Ovary (tissue), 3 donors: ENCODE data around the gene LCN6.

Experiments used
- POLR2A ChIP-seq: fragments of 450-650 bp; IDR thresholded peaks from one replicate; pipeline ENCODE4 v1.6.1; 2017; ENCODE audit warnings: antibody characterized with exemption, mild to moderate bottlenecking, moderate library complexity
- TF ChIP-seq, protein P1 (sequence below), 3 donors: fragments of 450-650 bp in 2 of 3; fragments of 200-600 bp in 1 of 3; IDR thresholded peaks; one replicate each; pipeline versions ENCODE4 v1.5.1 to v1.8.0; 2016 to 2022; ENCODE audit warnings: antibody characterized with exemption in 3 of 3, mild to moderate bottlenecking in 1 of 3
- donor health status: DM: no; HTN: no; CAD: no.

DNA sequence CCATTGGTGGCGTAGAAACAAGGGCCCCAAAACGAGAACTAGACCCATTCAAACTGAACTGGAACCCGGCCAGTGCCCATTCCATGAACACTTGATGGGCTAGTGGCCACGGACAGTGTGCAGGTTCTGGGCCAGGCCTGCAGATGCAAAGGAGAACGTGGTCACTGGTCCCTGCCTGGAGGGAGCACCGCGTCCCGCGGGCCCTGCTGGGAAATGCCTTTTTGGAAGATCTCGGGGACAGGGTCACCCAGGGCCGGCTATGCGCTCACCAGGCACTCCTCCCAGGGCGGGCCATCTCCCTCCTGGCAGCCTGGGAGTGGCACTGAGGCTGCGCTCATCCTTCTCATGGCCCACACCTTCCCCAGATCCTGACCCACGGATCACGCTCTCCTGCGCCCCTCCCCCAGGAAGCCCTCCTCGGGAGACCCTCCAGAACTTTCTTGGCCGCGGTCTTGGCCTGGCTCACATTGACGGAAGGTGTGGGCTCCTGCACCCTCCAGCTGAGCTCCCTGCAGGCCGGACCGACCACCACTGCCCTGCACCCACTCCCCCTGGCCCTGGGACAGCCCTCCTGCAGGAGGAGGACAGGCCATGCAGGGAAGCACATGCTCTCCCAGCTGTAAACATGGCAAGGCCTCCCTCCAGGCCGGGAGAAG is 38.7 kb downstream of the LCN6 start:
- TF ChIP-seq, protein P1, sequence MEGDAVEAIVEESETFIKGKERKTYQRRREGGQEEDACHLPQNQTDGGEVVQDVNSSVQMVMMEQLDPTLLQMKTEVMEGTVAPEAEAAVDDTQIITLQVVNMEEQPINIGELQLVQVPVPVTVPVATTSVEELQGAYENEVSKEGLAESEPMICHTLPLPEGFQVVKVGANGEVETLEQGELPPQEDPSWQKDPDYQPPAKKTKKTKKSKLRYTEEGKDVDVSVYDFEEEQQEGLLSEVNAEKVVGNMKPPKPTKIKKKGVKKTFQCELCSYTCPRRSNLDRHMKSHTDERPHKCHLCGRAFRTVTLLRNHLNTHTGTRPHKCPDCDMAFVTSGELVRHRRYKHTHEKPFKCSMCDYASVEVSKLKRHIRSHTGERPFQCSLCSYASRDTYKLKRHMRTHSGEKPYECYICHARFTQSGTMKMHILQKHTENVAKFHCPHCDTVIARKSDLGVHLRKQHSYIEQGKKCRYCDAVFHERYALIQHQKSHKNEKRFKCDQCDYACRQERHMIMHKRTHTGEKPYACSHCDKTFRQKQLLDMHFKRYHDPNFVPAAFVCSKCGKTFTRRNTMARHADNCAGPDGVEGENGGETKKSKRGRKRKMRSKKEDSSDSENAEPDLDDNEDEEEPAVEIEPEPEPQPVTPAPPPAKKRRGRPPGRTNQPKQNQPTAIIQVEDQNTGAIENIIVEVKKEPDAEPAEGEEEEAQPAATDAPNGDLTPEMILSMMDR (IDR thresholded peaks at IDR 0.05): no peak
- no peak for TF ChIP-seq POLR2A
